LNCaP clone FGC (cell line): ENCODE results near the gene CEP350.

ENCODE experiments used
- DNase-seq: peaks from one replicate; pipeline ENCODE4 v3.0.0-alpha.2; 2011; ENCODE audit warnings: low read depth
- H3K4me3 ChIP-seq: 2 replicates; pipeline ENCODE4 v1.5.1; 2011; ENCODE audit warnings: mild to moderate bottlenecking, low read depth, low read length, control low read depth
- CTCF ChIP-seq: IDR thresholded peaks from 2 replicates; pipeline ENCODE4 v1.5.1; 2012; ENCODE audit warnings: mild to moderate bottlenecking; ENCODE audit not compliant: control insufficient read depth, insufficient read depth; ENCODE audit errors: extremely low read depth

The CEP350 gene

GRCh38 chr1:180020017-180020416 lies 65.4 kb downstream of the CEP350 start:
- TF ChIP-seq CTCF: no peak
- DNase-seq: no peak
- no peak overlapping the region for H3K4me3 ChIP-seq

- no peak for TF ChIP-seq CTCF
- no peak overlapping the region for H3K4me3 ChIP-seq
- no peak for DNase-seq
Observed at GRCh38 chr1:180026556-180026955, 71.9 kb downstream of the CEP350 start.

GRCh38 chr1:180027949-180028445 lies 73.4 kb downstream of the CEP350 start:
- DNase-seq: no peak
- TF ChIP-seq CTCF: no peak
- H3K4me3 ChIP-seq: no peak overlapping the region

- no peak for DNase-seq
- TF ChIP-seq CTCF: peak; percentile 22; the same call in 1 of the 2 replicates
Observed at GRCh38 chr1:180028864-180029263, 74.3 kb downstream of the CEP350 start.

GRCh38 chr1:180029524-180030135 lies 75.0 kb downstream of the CEP350 start:
- no peak overlapping the region for H3K4me3 ChIP-seq
- TF ChIP-seq CTCF: no peak
- no peak for DNase-seq

More at GRCh38 chr1:180028864-180029263, 74.3 kb downstream of the CEP350 start:
- H3K4me3 ChIP-seq: no peak overlapping the region

GRCh38 chr1:180031664-180032063 lies 77.1 kb downstream of the CEP350 start:
- no peak overlapping the region for H3K4me3 ChIP-seq
- no peak for TF ChIP-seq CTCF
- DNase-seq: no peak

GRCh38 chr1:180033390-180033789 lies 78.8 kb downstream of the CEP350 start:
- no peak for TF ChIP-seq CTCF
- no peak overlapping the region for H3K4me3 ChIP-seq
- no peak for DNase-seq
